CD14-positive monocyte (primary cell): Measurements from ENCODE around the gene PTPN14. TPM values are rescaled to one million over a fixed set of nuclear protein-coding genes. Genes with fewer than 3 reads are reported as not detected.
A peak's percentile ranks its signal among the peaks of the same experiment; 100 is the strongest.

ENCODE experiments used
- DNase-seq, 3 donors: peaks; one replicate each; pipeline ENCODE4 v3.0.0-alpha.2; 2011 to 2022
- H2AFZ ChIP-seq: 2 replicates; pipeline ENCODE4 v1.6.0; 2012; ENCODE audit warnings: mild to moderate bottlenecking, low read depth, low read length, inconsistent platforms; ENCODE audit not compliant: insufficient read depth, poor library complexity, severe bottlenecking
- H3K27ac ChIP-seq, 2 donors: 1 replicate in 1 of 2; 2 replicates in 1 of 2; pipeline ENCODE4 v1.5.1; 2012 to 2013; ENCODE audit warnings: low read length in 2 of 2, control low read depth in 1 of 2, inconsistent platforms in 1 of 2, low read depth in 1 of 2, mild to moderate bottlenecking in 1 of 2
- H3K27me3 ChIP-seq, 2 donors: one replicate each; pipeline versions ENCODE4 v1.6.0 to v1.6.1; 2011 to 2013; ENCODE audit warnings: low read length in 2 of 2; ENCODE audit not compliant: control insufficient read depth in 2 of 2, insufficient read depth in 2 of 2
- H3K36me3 ChIP-seq, 2 donors: replicated peaks in 1 of 2; 1 replicate in 1 of 2; 2 replicates in 1 of 2; pipeline versions ENCODE4 v1.5.1 to v1.6.1; 2012 to 2013; ENCODE audit warnings: low read length in 2 of 2, control low read depth in 1 of 2, inconsistent platforms in 1 of 2, mild to moderate bottlenecking in 1 of 2; ENCODE audit not compliant: insufficient read depth in 2 of 2, control insufficient read depth in 1 of 2
- H3K4me1 ChIP-seq, 2 donors: 1 replicate in 1 of 2; 2 replicates in 1 of 2; pipeline versions ENCODE4 v1.5.1 to v1.6.1; 2012 to 2013; ENCODE audit warnings: low read length in 2 of 2, control low read depth in 1 of 2, inconsistent platforms in 1 of 2, mild to moderate bottlenecking in 1 of 2, moderate library complexity in 1 of 2; ENCODE audit not compliant: insufficient read depth in 2 of 2, control insufficient read depth in 1 of 2
- H3K4me2 ChIP-seq: replicated peaks from 2 replicates; pipeline ENCODE3; 2012; ENCODE audit warnings: low read length, moderate library complexity, mild to moderate bottlenecking; ENCODE audit not compliant: poor library complexity, severe bottlenecking; ENCODE audit errors: extremely low read depth
- H3K4me3 ChIP-seq, 3 experiments: fragments of 200-600 bp in 1 of 3; sonication (generic) in 1 of 3; replicated peaks in 1 of 3; 1 replicate in 2 of 3; 2 replicates in 1 of 3; pipeline ENCODE4 v1.5.1; 2011 to 2013; ENCODE audit warnings: low read length in 3 of 3, mild to moderate bottlenecking in 3 of 3, control low read depth in 2 of 3, low read depth in 2 of 3, inconsistent platforms in 1 of 3, moderate library complexity in 1 of 3
- H3K79me2 ChIP-seq: 2 replicates; pipeline ENCODE4 v1.6.0; 2012; ENCODE audit warnings: mild to moderate bottlenecking, control low read depth, inconsistent platforms, low read length, moderate library complexity; ENCODE audit not compliant: insufficient read depth
- H3K9ac ChIP-seq: 2 replicates; pipeline ENCODE4 v1.6.0; 2017; ENCODE audit warnings: low read length, mild to moderate bottlenecking; ENCODE audit not compliant: insufficient read depth, poor library complexity, severe bottlenecking
- H3K9me3 ChIP-seq, 2 donors: replicated peaks in 1 of 2; 1 replicate in 1 of 2; 2 replicates in 1 of 2; pipeline versions ENCODE4 v1.5.1 to v1.6.1; 2012 to 2013; ENCODE audit warnings: low read length in 2 of 2, control low read depth in 1 of 2; ENCODE audit not compliant: control insufficient read depth in 1 of 2, insufficient read depth in 1 of 2
- H4K20me1 ChIP-seq: 2 replicates; pipeline ENCODE4 v1.6.0; 2012; ENCODE audit warnings: mild to moderate bottlenecking, low read length, control low read depth, moderate library complexity; ENCODE audit not compliant: insufficient read depth
- H3K27ac Mint-ChIP-seq, 7 donors: one replicate each; pipeline ENCODE4 v1.8.0; 2020; ENCODE audit warnings: mild to moderate bottlenecking in 7 of 7, mixed read lengths in 7 of 7, moderate library complexity in 6 of 7, inconsistent platforms in 2 of 7
- H3K27me3 Mint-ChIP-seq, 3 donors: one replicate each; pipeline ENCODE4 v1.8.0; 2021 to 2022; ENCODE audit warnings: low read depth in 3 of 3, mild to moderate bottlenecking in 3 of 3, mixed read lengths in 3 of 3, moderate library complexity in 3 of 3, inconsistent platforms in 1 of 3
- H3K36me3 Mint-ChIP-seq, 2 donors: one replicate each; pipeline ENCODE4 v1.8.0; 2020; ENCODE audit warnings: mixed read lengths in 2 of 2, inconsistent platforms in 1 of 2, mild to moderate bottlenecking in 1 of 2
- H3K4me1 Mint-ChIP-seq: one replicate; pipeline ENCODE4 v1.8.0; 2020; ENCODE audit warnings: mild to moderate bottlenecking, mixed read lengths
- H3K4me3 Mint-ChIP-seq, 2 donors: one replicate each; pipeline ENCODE4 v1.8.0; 2020; ENCODE audit warnings: mild to moderate bottlenecking in 2 of 2, mixed read lengths in 2 of 2, moderate library complexity in 1 of 2
- H3K9me3 Mint-ChIP-seq, 7 donors: one replicate each; pipeline ENCODE4 v1.8.0; 2020 to 2022; ENCODE audit warnings: mixed read lengths in 7 of 7, mild to moderate bottlenecking in 6 of 7, moderate library complexity in 6 of 7, inconsistent platforms in 2 of 7
- CTCF ChIP-seq: fragments of 200-600 bp; IDR thresholded peaks from one replicate; pipeline ENCODE4 v1.8.0; 2022; ENCODE audit warnings: antibody characterized with exemption, mild to moderate bottlenecking
- WGBS: methylation state at CpG from one replicate; pipeline ENCODE4 v1.1.5; 2013; ENCODE audit warnings: missing lambda C conversion rate; ENCODE audit not compliant: insufficient coverage; 5-methylcytosine and 5-hydroxymethylcytosine counted together
- intact Hi-C, 2 donors: fragments of 100-400 bp; cut with micrococcal nuclease; formaldehyde crosslinking; loops; one replicate each; pipeline versions ENCODE4 v1.15.0 to v1.15.1; 2023
- polyA plus RNA-seq, 3 donors: library from polyadenylated mRNA; depleted of rRNA in 1 of 3; unstranded in 2 of 3; stranded (reverse) in 1 of 3; fragments of 300-500 nt in 2 of 3; fragments of >200 nt in 1 of 3; fragmentation: Illumina TruSeq in 2 of 3; gene quantifications; 1 replicate in 2 of 3; 2 replicates in 1 of 3; pipeline ENCODE4 v1.2.3, GENCODE V29; 2012 to 2021

Gene PTPN14
- polyA plus RNA-seq, 3 donors: 0.01 TPM; not detected in 1

GRCh38 chr1:214584805-214585766 is 33.7 kb upstream of the PTPN14 start:
- Histone ChIP-seq H3K36me3 (no peaks in the 10 kb centered on the region), H2AFZ (no peak overlapping the region), H3K9me3 (no peaks in the 10 kb centered on the region), H3K4me2 (no peak overlapping the region), H4K20me1 (no peaks in the 10 kb centered on the region), H3K79me2 (no peaks in the 10 kb centered on the region), H3K27me3 (no peaks in the 10 kb centered on the region), H3K4me1 (no peaks in the 10 kb centered on the region), H3K27ac (no peak overlapping the region), H3K4me3 (no peak overlapping the region), H3K9ac (no peak overlapping the region)
- Mint-ChIP-seq H3K4me3 (no peak overlapping the region), H3K27me3 (peaks cover 2 to 7% (median 4%) of the 10 kb centered on the region in 3 donors), H3K36me3 (no peaks in the 10 kb centered on the region), H3K4me1 (no peaks in the 10 kb centered on the region), H3K27ac (no peak overlapping the region), H3K9me3 (no peaks in the 10 kb centered on the region)
- peak; percentile 22 for TF ChIP-seq CTCF
- intact Hi-C loops: no loop called here
- DNase-seq: no peak
- WGBS: no CpG with 5 or more reads among the region's 1 CpG

DNA sequence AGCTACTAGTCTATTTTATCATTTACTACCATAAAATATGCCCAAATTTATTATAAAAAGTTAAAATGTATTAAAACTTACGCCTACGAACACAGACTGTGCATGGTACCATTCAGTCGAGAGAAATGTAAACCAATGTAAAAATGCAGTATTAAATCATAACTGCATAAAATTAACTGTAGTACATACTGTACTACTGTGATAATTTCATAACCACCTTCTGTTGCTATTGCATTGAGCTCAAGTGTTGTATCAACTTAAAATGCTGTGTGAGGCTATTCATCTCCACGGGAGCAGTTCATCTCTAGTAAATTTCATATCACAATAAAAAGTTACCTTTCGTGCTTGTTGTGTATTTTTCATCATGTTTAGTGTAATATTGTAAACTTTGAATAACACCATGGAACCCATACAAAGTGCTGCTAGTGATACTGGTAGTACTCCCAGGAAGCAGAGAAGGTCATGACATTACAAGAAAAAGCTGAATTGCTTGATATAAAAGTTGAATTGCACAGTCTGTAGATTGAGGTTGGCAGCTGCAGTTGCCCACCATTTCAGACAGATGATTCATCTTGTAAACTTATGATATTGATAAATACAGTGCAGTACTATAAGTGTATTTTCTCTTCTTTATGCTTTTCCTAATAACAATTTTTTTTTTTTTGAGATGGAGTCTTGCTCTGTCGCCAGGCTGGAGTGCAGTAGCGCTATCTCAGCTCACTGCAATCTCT is 32.6 kb upstream of the PTPN14 start:
- H3K27ac Mint-ChIP-seq: no peak overlapping the region
- no peaks in the 10 kb centered on the region for H3K9me3 Mint-ChIP-seq
- H2AFZ ChIP-seq: no peak overlapping the region

More for the DNA sequence above, 32.6 kb upstream of the PTPN14 start:
- Histone ChIP-seq H4K20me1 (no peaks in the 10 kb centered on the region), H3K36me3 (no peaks in the 10 kb centered on the region), H3K27ac (no peak overlapping the region), H3K4me2 (no peak overlapping the region), H3K4me1 (no peaks in the 10 kb centered on the region), H3K79me2 (no peaks in the 10 kb centered on the region), H3K9ac (no peak overlapping the region), H3K4me3 (no peak overlapping the region), H3K27me3 (no peaks in the 10 kb centered on the region), H3K9me3 (no peaks in the 10 kb centered on the region)
- Mint-ChIP-seq H3K27me3 (peaks cover 2 to 7% (median 4%) of the 10 kb centered on the region in 3 donors), H3K4me3 (no peak overlapping the region), H3K36me3 (no peaks in the 10 kb centered on the region), H3K4me1 (no peaks in the 10 kb centered on the region)
- DNase-seq: no peak
- intact Hi-C loops: no loop called here
- TF ChIP-seq CTCF: no peak
- no CpG with 5 or more reads among the region's 7 CpGs for WGBS
